Right lobe of liver (tissue), 4 donors: ENCODE data around the gene CASKIN1.

ENCODE experiments used
- CTCF ChIP-seq, 4 donors: fragments of 200-600 bp in 3 of 4; fragments of 450-650 bp in 1 of 4; IDR thresholded peaks; one replicate each; pipeline versions ENCODE4 v1.5.1 to v1.8.0; 2016 to 2022; ENCODE audit warnings: antibody characterized with exemption in 4 of 4, mild to moderate bottlenecking in 2 of 4
- POLR2A ChIP-seq: fragments of 450-650 bp; IDR thresholded peaks from one replicate; pipeline ENCODE4 v1.6.1; 2017; ENCODE audit warnings: antibody characterized with exemption, mild to moderate bottlenecking
- donor health status: DM: no; HTN: no; CAD: no.
- donor health status: DM: no; HTN: no; CAD: no.
- donor health status: DM: no; HTN: yes; CAD: no.

GRCh38 chr16:2177101-2177500, 19.3 kb downstream of the CASKIN1 start:
- TF ChIP-seq CTCF (IDR thresholded peaks at IDR 0.05) (no peak), POLR2A (no peak)
